H1 (cell line): Measurements from ENCODE around the gene ARID5B. TPM values are rescaled to one million over a fixed set of nuclear protein-coding genes. Genes with fewer than 3 reads are reported as not detected.

ENCODE experiments used
- CTCF ChIA-PET: fragments of 300-600 bp; sonication (Branson Sonifier 250); formaldehyde crosslinking; loops from one replicate; lab custom pipeline; 2021; ENCODE audit not compliant: partially characterized antibody; lab: Charles Lee
- POLR2A ChIA-PET: fragments of 300-600 bp; sonication (Branson Sonifier 250); formaldehyde crosslinking; loops from one replicate; lab custom pipeline; 2021; ENCODE audit warnings: inconsistent platforms; ENCODE audit not compliant: partially characterized antibody; lab: Charles Lee
- DNase-seq, 2 experiments: peaks; one replicate each; pipeline versions ENCODE4 v3.0.0 to v3.0.0-alpha.2; 2010 to 2022; ENCODE audit warnings: low spot score in 2 of 2, low read depth in 1 of 2, mixed read lengths in 1 of 2
- FAIRE-seq: peaks from 2 replicates; lab custom pipeline; 2011; peaks lifted over from hg19 to GRCh38; lab: Jason Lieb, UNC
- H2AFZ ChIP-seq: 2 replicates; pipeline ENCODE4 v1.8.1; 2012; ENCODE audit warnings: low read length, inconsistent platforms
- H2AK5ac ChIP-seq: 2 replicates; pipeline ENCODE4 v1.6.1; 2013; ENCODE audit warnings: low read depth, low read length
- H2BK120ac ChIP-seq: replicated peaks from 2 replicates; pipeline ENCODE3; 2013; ENCODE audit warnings: low read depth, low read length, inconsistent platforms
- H2BK12ac ChIP-seq: 2 replicates; pipeline ENCODE4 v1.6.1; 2013; ENCODE audit warnings: low read depth, low read length
- H2BK15ac ChIP-seq: 2 replicates; pipeline ENCODE4 v1.6.1; 2013; ENCODE audit warnings: low read length
- H2BK20ac ChIP-seq: 2 replicates; pipeline ENCODE4 v1.6.1; 2013; ENCODE audit warnings: low read length
- H2BK5ac ChIP-seq: 2 replicates; pipeline ENCODE4 v1.6.1; 2013; ENCODE audit warnings: low read depth, low read length
- H3K14ac ChIP-seq: 2 replicates; pipeline ENCODE4 v1.6.1; 2013; ENCODE audit warnings: inconsistent platforms; ENCODE audit not compliant: insufficient read length
- H3K18ac ChIP-seq: 2 replicates; pipeline ENCODE4 v1.6.1; 2013; ENCODE audit warnings: low read length; ENCODE audit errors: extremely low read depth
- H3K23ac ChIP-seq: 2 replicates; pipeline ENCODE4 v1.6.1; 2013; ENCODE audit warnings: inconsistent platforms; ENCODE audit not compliant: insufficient read length
- H3K23me2 ChIP-seq: 2 replicates; pipeline ENCODE4 v1.6.1; 2013; ENCODE audit warnings: low read depth, low read length
- H3K27ac ChIP-seq: 2 replicates; pipeline ENCODE4 v1.6.1; 2011; ENCODE audit warnings: low read depth, low read length, inconsistent platforms
- H3K27me3 ChIP-seq, 4 experiments: replicated peaks in 1 of 4; 1 replicate in 1 of 4; 2 replicates in 3 of 4; pipeline versions ENCODE4 v1.6.1 to v1.8.1; 2011 to 2013; ENCODE audit warnings: low read length in 3 of 4, mild to moderate bottlenecking in 3 of 4, inconsistent platforms in 2 of 4, mixed read lengths in 2 of 4, moderate library complexity in 1 of 4; ENCODE audit not compliant: control insufficient read depth in 3 of 4, insufficient read depth in 3 of 4; ENCODE audit errors: extremely low read depth in 1 of 4
- H3K36me3 ChIP-seq, 4 experiments: 2 replicates each; pipeline versions ENCODE4 v1.6.1 to v1.8.1; 2011 to 2013; ENCODE audit warnings: mild to moderate bottlenecking in 4 of 4, low read length in 3 of 4, moderate library complexity in 2 of 4, control low read depth in 1 of 4, inconsistent platforms in 1 of 4; ENCODE audit not compliant: insufficient read depth in 4 of 4, control insufficient read depth in 2 of 4
- H3K4ac ChIP-seq: replicated peaks from 2 replicates; pipeline ENCODE3; 2013; ENCODE audit warnings: low read length, low read depth, mixed read lengths, inconsistent platforms; ENCODE audit not compliant: insufficient read length
- H3K4me1 ChIP-seq, 4 experiments: replicated peaks in 1 of 4; 1 replicate in 1 of 4; 2 replicates in 3 of 4; pipeline versions ENCODE4 v1.6.1 to v1.8.1; 2011 to 2013; ENCODE audit warnings: low read length in 3 of 4, inconsistent platforms in 2 of 4, mixed read lengths in 1 of 4; ENCODE audit not compliant: insufficient read depth in 4 of 4, control insufficient read depth in 3 of 4
- H3K4me2 ChIP-seq, 2 experiments: 2 replicates each; pipeline versions ENCODE4 v1.6.1 to v1.8.1; 2011 to 2013; ENCODE audit warnings: low read depth in 2 of 2, low read length in 2 of 2, control low read depth in 1 of 2, inconsistent platforms in 1 of 2, mild to moderate bottlenecking in 1 of 2; ENCODE audit not compliant: insufficient read depth in 1 of 2
- H3K4me3 ChIP-seq, 4 experiments: fragments of 200-600, 300-600 bp in 1 of 4; sonication (generic), shearing (Covaris generic), sonication (Bioruptor Twin) in 1 of 4; 2 replicates each; pipeline versions ENCODE4 v1.5.1 to v1.8.1; 2011 to 2016; ENCODE audit warnings: low read length in 4 of 4, low read depth in 3 of 4, control low read depth in 2 of 4, inconsistent platforms in 2 of 4, mild to moderate bottlenecking in 2 of 4, mixed read lengths in 1 of 4, moderate library complexity in 1 of 4; ENCODE audit not compliant: insufficient read depth in 2 of 4; ENCODE audit errors: extremely low read depth in 1 of 4
- H3K56ac ChIP-seq: replicated peaks from 2 replicates; pipeline ENCODE3; 2013; ENCODE audit warnings: low read depth, mild to moderate bottlenecking, mixed read lengths, low read length, inconsistent platforms; ENCODE audit not compliant: insufficient read length
- H3K79me1 ChIP-seq: 2 replicates; pipeline ENCODE4 v1.6.1; 2013; ENCODE audit warnings: low read depth, low read length, control low read depth
- H3K79me2 ChIP-seq, 2 experiments: 2 replicates each; pipeline versions ENCODE4 v1.6.1 to v1.8.1; 2012 to 2013; ENCODE audit warnings: low read length in 2 of 2, mild to moderate bottlenecking in 2 of 2, inconsistent platforms in 1 of 2; ENCODE audit not compliant: insufficient read depth in 2 of 2, control insufficient read depth in 1 of 2
- H3K9ac ChIP-seq, 4 experiments: replicated peaks in 1 of 4; 1 replicate in 1 of 4; 2 replicates in 3 of 4; pipeline versions ENCODE4 v1.6.1 to v1.8.1; 2011 to 2013; ENCODE audit warnings: low read depth in 3 of 4, low read length in 3 of 4, control low read depth in 2 of 4, mild to moderate bottlenecking in 2 of 4, moderate library complexity in 2 of 4, inconsistent platforms in 1 of 4; ENCODE audit errors: extremely low read depth in 1 of 4
- H3K9me3 ChIP-seq, 2 experiments: 2 replicates each; pipeline versions ENCODE4 v1.6.1 to v1.8.1; 2012 to 2013; ENCODE audit warnings: mild to moderate bottlenecking in 2 of 2, moderate library complexity in 2 of 2, control low read depth in 1 of 2, inconsistent platforms in 1 of 2, low read depth in 1 of 2, low read length in 1 of 2, mixed read lengths in 1 of 2; ENCODE audit not compliant: insufficient read depth in 2 of 2
- H4K20me1 ChIP-seq, 2 experiments: replicated peaks in 1 of 2; 2 replicates each; pipeline versions ENCODE3 to v1.8.1; 2011 to 2013; ENCODE audit warnings: inconsistent platforms in 2 of 2, low read length in 2 of 2, mild to moderate bottlenecking in 1 of 2; ENCODE audit not compliant: insufficient read depth in 2 of 2, control insufficient read depth in 1 of 2
- H4K5ac ChIP-seq: 2 replicates; pipeline ENCODE4 v1.6.1; 2013; ENCODE audit warnings: low read length, low read depth, mixed read lengths, inconsistent platforms; ENCODE audit not compliant: insufficient read length
- H4K8ac ChIP-seq: 2 replicates; pipeline ENCODE4 v1.8.0; 2013; ENCODE audit warnings: mild to moderate bottlenecking, moderate library complexity, low read length, inconsistent platforms; ENCODE audit not compliant: insufficient read depth; ENCODE audit errors: extremely low read depth
- H4K91ac ChIP-seq: replicated peaks from 2 replicates; pipeline ENCODE3; 2013; ENCODE audit warnings: low read length, mixed read lengths, inconsistent platforms; ENCODE audit not compliant: insufficient read length
- WGBS, 2 experiments: shearing (Covaris generic) in 1 of 2; methylation state at CpG; one replicate each; pipeline versions ENCODE4 v1.1.6 to v1.1.7; 2013 to 2015; ENCODE audit warnings: low lambda C conversion rate in 2 of 2, mixed read lengths in 2 of 2, inconsistent platforms in 1 of 2, low coverage in 1 of 2, missing lambda C conversion rate in 1 of 2; ENCODE audit not compliant: insufficient replicate concordance in 2 of 2, insufficient coverage in 1 of 2, insufficient read length in 1 of 2; ENCODE audit errors: extremely low coverage in 1 of 2, missing lambda C conversion rate in 1 of 2; 5-methylcytosine and 5-hydroxymethylcytosine counted together
- polyA plus RNA-seq, 7 experiments: library from polyadenylated mRNA; depleted of rRNA in 3 of 7; stranded (reverse) in 5 of 7; unstranded in 2 of 7; fragments of >200 nt in 5 of 7; fragments of 200-250 nt in 2 of 7; gene quantifications; 1 replicate in 5 of 7; 2 replicates in 1 of 7; 4 replicates in 1 of 7; pipeline versions ENCODE4 v1.2.1 to v1.2.3, GENCODE V29; 2011 to 2013; ENCODE audit warnings: missing spikeins in 2 of 7, mixed read lengths in 2 of 7
- total RNA-seq: library from RNA; stranded (reverse); fragmentation: NEBNext Ultra II Directional; extraction: Animal tissue kit (Norgen Biotek cat#: 25700); gene quantifications from 2 replicates; pipeline ENCODE4 v1.2.1, GENCODE V29; 2021

Gene ARID5B
- total and polyA plus RNA-seq, 2 of the 8 experiments (the other 6 are each of a cell fraction or from before 2014, with no cell fraction given) = 0.21 to 1.1 TPM

DNA sequence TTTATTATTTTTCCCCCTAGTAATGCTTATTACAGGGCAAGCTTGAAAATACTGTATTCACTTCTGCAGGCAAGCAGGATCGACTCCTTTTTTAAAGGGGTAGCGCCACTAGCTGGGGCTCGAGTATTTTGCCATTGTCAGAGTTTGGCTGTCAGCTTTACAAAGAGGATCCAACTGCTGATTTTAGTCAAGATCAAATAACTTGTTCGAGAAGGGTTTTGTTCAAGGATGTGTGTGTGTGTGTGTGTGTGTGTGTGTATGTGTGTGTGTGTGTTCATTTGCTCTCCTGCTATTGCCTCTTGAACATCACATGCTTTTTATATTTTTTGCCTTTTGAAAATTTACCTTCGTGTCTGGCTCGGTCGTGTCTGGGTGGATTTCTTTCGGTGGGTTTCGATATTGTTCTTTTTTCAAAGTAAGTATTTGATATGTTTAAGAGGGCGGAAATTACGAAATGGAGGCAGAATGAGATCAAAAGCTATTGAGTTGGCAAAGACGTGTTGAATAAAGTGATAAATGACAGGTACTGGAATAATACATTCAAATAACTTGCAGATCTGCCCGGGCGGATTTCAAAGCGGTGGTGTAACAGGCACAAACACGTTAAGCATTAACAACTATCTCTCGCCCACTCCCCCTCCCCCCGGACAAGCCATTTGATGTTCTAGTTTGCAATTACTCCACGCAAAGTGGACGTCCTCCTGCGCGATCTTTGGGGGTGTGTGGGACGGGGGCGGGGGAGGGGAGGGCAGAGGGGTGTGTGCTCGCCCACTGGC is 1.1 kb downstream of the ARID5B start:
- Histone ChIP-seq H2BK5ac (no peak overlapping the region), H3K23me2 (peaks cover 21% of the 10 kb centered on the region), H2BK12ac (no peak overlapping the region), H3K23ac (no peak overlapping the region), H2BK120ac (no peak overlapping the region), H3K27me3 (peaks cover 8 to 38% (median 31%) of the 10 kb centered on the region in 4 experiments), H2BK15ac (no peak overlapping the region), H2AFZ (no peak overlapping the region), H3K9me3 (no peaks in the 10 kb centered on the region), H3K9ac (no peak overlapping the region), H2BK20ac (no peak overlapping the region), H3K27ac (no peak overlapping the region), H3K4me3 (peak overlapping the region; percentile 48 to 91 (median 76)), H3K14ac (no peak overlapping the region), H3K36me3 (no peaks in the 10 kb centered on the region), H3K56ac (no peak overlapping the region), H3K79me1 (no peaks in the 10 kb centered on the region), H3K4me2 (peak overlapping the region; percentile 96 to 98), H3K18ac (no peak overlapping the region), H2AK5ac (no peak overlapping the region), H4K20me1 (no peaks in the 10 kb centered on the region), H3K79me2 (no peaks in the 10 kb centered on the region), H4K91ac (no peak overlapping the region), H4K5ac (no peak overlapping the region), H4K8ac (no peak overlapping the region), H3K4ac (no peak overlapping the region), H3K4me1 (peaks cover 0 to 14% (median 5%) of the 10 kb centered on the region in 4 experiments; a peak in 3 of 7 replicates)
- POLR2A ChIA-PET = interaction anchor here (1.3 kb wide), 1 partner anchor 14 kb away, joined by 4 read pairs; no protein-coding TSS in a partner anchor
- CTCF ChIA-PET = interaction anchor here (0.7 to 5.9 kb wide), 13 partner anchors 9 to 524 kb away, joined by 3 to 25 read pairs (median 3); no protein-coding TSS in a partner anchor
- 2% methylated on average over 19 of the region's 25 CpGs; no CpG with 5 or more reads in 1 of the 2 experiments for WGBS, 2 experiments
- FAIRE-seq (no peak), DNase-seq (no peak)
